NOMO-1 treated with dmso at 0.1 percent for 144 hours (cell line): ENCODE results near the gene TIMM10B.
A peak's percentile ranks its signal among the peaks of the same experiment; 100 is the strongest.

Source experiments
- DNase-seq: peaks from one replicate; lab custom pipeline; 2025; ENCODE audit not compliant: unreplicated experiment; lab: John Stamatoyannopoulos, UW

TIMM10B gene

GRCh38 chr11:6481012-6481923 lies at the start of gene TIMM10B, which contains the start of gene ARFIP2:
Gene TIMM10B, plus strand, starts transcription at chr11:6481501. Its CDS starts 16 bp downstream, at chr11:6481517.
Gene ARFIP2, minus strand, starts transcription at chr11:6481331. Its CDS starts 910 bp downstream, at chr11:6480421.
- DNase-seq = peak; percentile 98

GRCh38 chr11:6431861-6432260 lies 49.4 kb upstream of the TIMM10B start:
- no peak for DNase-seq

- DNase-seq = no peak
Observed at GRCh38 chr11:6433998-6434660, 47.2 kb upstream of the TIMM10B start.

GRCh38 chr11:6437423-6437822 lies 43.9 kb upstream of the TIMM10B start:
- DNase-seq = no peak

GRCh38 chr11:6437993-6438392 lies 43.3 kb upstream of the TIMM10B start:
- peak; percentile 31 for DNase-seq

- DNase-seq = peak; percentile 28
Observed at GRCh38 chr11:6438979-6439571, 42.2 kb upstream of the TIMM10B start.

GRCh38 chr11:6440906-6441358 lies 40.4 kb upstream of the TIMM10B start, which contains the start of gene HPX:
Gene HPX, minus strand, starts transcription at chr11:6440987. Its CDS starts 24 bp downstream, at chr11:6440963.
- no peak for DNase-seq

GRCh38 chr11:6442441-6442840 lies 38.9 kb upstream of the TIMM10B start:
- no peak for DNase-seq

- DNase-seq = peak; percentile 30
Observed at GRCh38 chr11:6443269-6444003, 37.9 kb upstream of the TIMM10B start.

GRCh38 chr11:6448574-6448973 lies 32.7 kb upstream of the TIMM10B start:
- no peak for DNase-seq

GRCh38 chr11:6452219-6452618 lies 29.1 kb upstream of the TIMM10B start:
- no peak for DNase-seq

GRCh38 chr11:6453152-6453551 lies 28.1 kb upstream of the TIMM10B start:
- no peak for DNase-seq

GRCh38 chr11:6455070-6455469 lies 26.2 kb upstream of the TIMM10B start:
- DNase-seq = no peak

- no peak for DNase-seq
Observed at GRCh38 chr11:6456361-6457073, 24.8 kb upstream of the TIMM10B start.

- no peak for DNase-seq
Observed at GRCh38 chr11:6457581-6458320, 23.6 kb upstream of the TIMM10B start.

GRCh38 chr11:6458352-6459098 lies 22.8 kb upstream of the TIMM10B start:
- DNase-seq = no peak

- DNase-seq = no peak
Observed at GRCh38 chr11:6459099-6459450, 22.2 kb upstream of the TIMM10B start.

- DNase-seq = no peak
Observed at GRCh38 chr11:6468712-6469495, 12.4 kb upstream of the TIMM10B start.
